ENCODE measurements around the gene CCNK.

DNA sequence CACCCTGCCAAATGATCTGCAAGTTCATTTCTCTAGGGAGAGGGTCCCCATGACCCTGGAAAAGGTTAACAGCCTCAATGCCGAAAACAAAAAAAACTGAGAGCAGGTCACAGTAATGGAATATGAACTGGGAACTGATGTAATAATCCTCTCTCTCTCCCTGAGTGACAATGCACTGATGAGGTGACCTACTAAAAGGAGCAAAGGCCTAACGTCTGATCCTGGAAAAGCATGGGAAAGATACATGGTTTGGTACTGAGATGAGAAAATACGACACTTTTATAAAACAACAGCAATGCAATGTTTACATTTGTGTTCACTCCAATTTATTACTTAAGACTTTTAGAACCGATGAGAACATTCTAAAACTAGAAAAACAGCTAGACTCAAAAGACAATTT lies 28.2 kb upstream of the CCNK start:
- TF ChIP-seq EZH2 (IDR thresholded peaks at IDR 0.05; ENCODE audit: borderline replicate concordance, control insufficient read depth, low read depth, low read length) (no peak), CHD1 (IDR thresholded peaks at IDR 0.05; ENCODE audit: low read depth, low read length) (no peak), IRF4 (IDR thresholded peaks at IDR 0.05; ENCODE audit: low read depth, low read length) (no peak)

Data from GM12878 (cell line).